ENCODE results near the gene IGSF9B. TPM values are rescaled to one million over a fixed set of nuclear protein-coding genes. Genes with fewer than 3 reads are reported as not detected.

IGSF9B gene
- total RNA-seq, 4 donors from 2014 or later: 6.5 to 106 (median 29.1) TPM

DNA sequence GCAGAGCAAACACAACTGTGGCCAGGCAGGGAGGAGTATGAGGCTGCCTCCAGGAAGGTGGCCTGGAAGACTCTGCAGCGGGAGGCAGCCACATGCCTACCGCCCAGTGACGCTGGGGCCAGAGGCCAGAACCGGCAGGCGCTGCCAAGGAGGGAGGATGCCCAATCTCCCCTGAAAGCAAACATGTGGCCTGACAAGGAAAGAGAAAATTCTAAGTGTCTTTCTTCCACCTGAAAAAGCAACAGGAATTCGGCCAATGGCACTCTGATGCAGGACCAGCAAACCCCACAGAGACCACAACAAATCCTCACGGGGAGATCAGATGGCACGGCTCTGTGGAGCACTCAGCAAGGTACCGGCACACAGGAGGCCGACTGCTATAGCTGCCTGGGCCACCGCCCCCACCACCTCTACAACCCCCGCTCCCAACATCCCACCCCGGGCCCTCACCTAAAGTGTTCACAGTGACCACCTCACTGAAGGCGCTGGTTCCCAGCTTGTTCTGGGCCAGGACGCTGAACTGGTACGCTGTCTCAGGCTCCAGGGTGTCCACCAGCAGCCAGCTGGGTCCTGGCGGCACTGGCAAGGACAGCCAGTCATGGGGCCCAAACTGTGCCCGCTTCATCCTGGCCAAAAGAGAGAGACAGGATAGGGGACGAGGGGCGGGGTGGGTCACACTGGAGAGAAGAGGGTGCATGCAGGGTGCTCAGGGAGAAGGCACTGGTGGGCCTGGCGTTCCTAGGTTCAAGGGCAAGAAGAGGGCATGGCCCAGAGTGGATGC lies 30.1 kb downstream of the IGSF9B start:
- TF ChIP-seq POLR2A (IDR thresholded peaks at IDR 0.05): no peak
- TF ChIP-seq CTCF (IDR thresholded peaks at IDR 0.05): no peak
- Histone ChIP-seq H3K27ac (no peak overlapping the region), H3K4me3 (no peak overlapping the region), H3K9me3 (no peaks in the 10 kb centered on the region), H3K36me3 (no peaks in the 10 kb centered on the region), H3K27me3 (no peaks in the 10 kb centered on the region), H3K4me1 (peaks cover 0 to 4% of the 10 kb centered on the region in 2 donors)
- DNase-seq: no peak
- intact Hi-C loops (cut with DNase I; ENCODE audit: low total_unique reads): loop anchor here (10.0 kb wide), 1 partner anchor 218 kb away; no protein-coding TSS in a partner anchor

GRCh38 chr11:133925756-133926155 lies 31.0 kb downstream of the IGSF9B start:
- no peak overlapping the region for H3K27ac ChIP-seq
- H3K4me3 ChIP-seq: no peak overlapping the region
- intact Hi-C loops (cut with DNase I; ENCODE audit: low total_unique reads): loop anchor here (10.0 kb wide), 1 partner anchor 219 kb away; no protein-coding TSS in a partner anchor
- H3K36me3 ChIP-seq: no peaks in the 10 kb centered on the region
- no peaks in the 10 kb centered on the region for H3K27me3 ChIP-seq
- no peak for DNase-seq
- peaks cover 0 to 4% of the 10 kb centered on the region in 2 donors for H3K4me1 ChIP-seq
- no peaks in the 10 kb centered on the region for H3K9me3 ChIP-seq
- TF ChIP-seq POLR2A (IDR thresholded peaks at IDR 0.05) (no peak), CTCF (IDR thresholded peaks at IDR 0.05) (no peak)

GRCh38 chr11:133924661-133925060 lies 32.1 kb downstream of the IGSF9B start:
- Histone ChIP-seq H3K36me3 (no peaks in the 10 kb centered on the region), H3K27ac (no peak overlapping the region), H3K4me3 (no peak overlapping the region), H3K4me1 (peaks cover 0 to 4% of the 10 kb centered on the region in 2 donors), H3K27me3 (no peaks in the 10 kb centered on the region), H3K9me3 (no peaks in the 10 kb centered on the region)
- intact Hi-C loops (cut with DNase I; ENCODE audit: low total_unique reads): loop anchor here (10.0 kb wide), 1 partner anchor 220 kb away; no protein-coding TSS in a partner anchor
- TF ChIP-seq POLR2A (IDR thresholded peaks at IDR 0.05) (no peak), CTCF (IDR thresholded peaks at IDR 0.05) (no peak)
- DNase-seq: no peak

DNA sequence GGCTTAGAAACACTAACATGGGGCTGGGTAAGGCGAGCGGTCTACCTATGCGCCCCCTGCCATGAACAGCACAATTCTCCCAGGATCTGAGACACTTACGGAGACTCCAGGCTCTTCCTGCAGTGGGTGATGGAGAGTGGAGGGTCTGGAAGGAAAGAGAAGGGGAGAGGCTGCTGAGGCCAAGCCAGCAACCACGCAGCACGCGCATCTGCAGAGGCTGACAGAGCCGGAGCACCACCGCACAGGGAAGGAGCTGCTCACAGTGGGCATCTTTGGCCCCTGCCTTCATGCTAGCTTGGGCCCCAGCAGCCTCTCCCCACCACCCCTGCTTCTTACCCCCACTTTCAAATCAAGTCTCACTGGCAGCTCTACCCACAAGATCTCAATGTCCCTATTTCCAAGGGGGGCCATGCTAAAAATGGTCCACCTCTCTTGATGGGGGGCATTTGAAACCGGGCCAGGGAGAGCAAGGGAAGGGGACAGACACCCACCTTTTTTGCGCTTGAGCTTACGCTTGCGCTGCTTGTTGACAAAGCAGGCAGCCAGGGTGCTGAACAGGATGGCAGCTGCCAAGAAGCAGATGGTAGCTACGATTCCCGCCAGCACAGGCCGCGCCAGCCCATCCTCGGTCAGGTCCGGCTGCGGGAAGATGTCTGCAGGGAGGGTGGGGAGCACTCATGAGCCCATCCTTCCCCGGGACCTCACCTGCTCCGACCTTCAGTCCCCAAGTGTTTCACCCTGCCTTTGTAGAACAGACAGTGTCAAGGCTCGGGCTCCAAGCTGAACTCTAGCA lies 34.5 kb downstream of the IGSF9B start:
- Histone ChIP-seq H3K4me1 (no peaks in the 10 kb centered on the region), H3K36me3 (no peaks in the 10 kb centered on the region), H3K27me3 (no peaks in the 10 kb centered on the region), H3K4me3 (no peak overlapping the region), H3K9me3 (no peaks in the 10 kb centered on the region), H3K27ac (no peak overlapping the region)
- no peak for DNase-seq
- intact Hi-C loops (cut with DNase I; ENCODE audit: low total_unique reads): loop anchor here (10.0 kb wide), 1 partner anchor 223 kb away; no protein-coding TSS in a partner anchor
- no peak for TF ChIP-seq CTCF (IDR thresholded peaks at IDR 0.05)
- no peak for TF ChIP-seq POLR2A (IDR thresholded peaks at IDR 0.05)

GRCh38 chr11:133921513-133921912 lies 35.3 kb downstream of the IGSF9B start:
- Histone ChIP-seq H3K27ac (no peak overlapping the region), H3K27me3 (no peaks in the 10 kb centered on the region), H3K36me3 (no peaks in the 10 kb centered on the region), H3K4me1 (no peaks in the 10 kb centered on the region), H3K9me3 (no peaks in the 10 kb centered on the region), H3K4me3 (no peak overlapping the region)
- TF ChIP-seq POLR2A (IDR thresholded peaks at IDR 0.05) (no peak), CTCF (IDR thresholded peaks at IDR 0.05) (no peak)
- intact Hi-C loops (cut with DNase I; ENCODE audit: low total_unique reads): loop anchor here (10.0 kb wide), 1 partner anchor 223 kb away; no protein-coding TSS in a partner anchor
- no peak for DNase-seq

Measured in uterus (tissue), 4 donors.